Measurements from ENCODE around the gene CLDN7.

DNA sequence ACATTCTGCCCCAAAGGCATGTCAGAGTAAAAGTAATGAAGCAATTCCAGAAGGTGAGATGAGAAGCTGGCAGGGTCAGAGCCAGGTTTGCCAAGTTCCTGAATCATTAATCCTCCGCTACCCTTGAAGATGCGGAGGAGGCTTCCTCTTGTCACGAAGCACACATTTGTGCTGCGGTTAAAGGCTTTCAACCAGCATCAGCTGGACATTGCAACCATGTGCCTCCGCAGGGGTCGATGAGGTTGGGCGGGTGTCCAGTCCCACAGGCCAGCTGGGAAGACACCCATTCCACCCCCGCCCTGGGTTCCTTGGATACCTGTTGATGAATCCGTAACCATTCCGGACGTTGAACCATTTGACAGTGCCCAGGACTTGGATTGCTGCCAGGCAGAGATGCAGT, 30.9 kb upstream of the CLDN7 start:
- TF ChIP-seq, protein P1, sequence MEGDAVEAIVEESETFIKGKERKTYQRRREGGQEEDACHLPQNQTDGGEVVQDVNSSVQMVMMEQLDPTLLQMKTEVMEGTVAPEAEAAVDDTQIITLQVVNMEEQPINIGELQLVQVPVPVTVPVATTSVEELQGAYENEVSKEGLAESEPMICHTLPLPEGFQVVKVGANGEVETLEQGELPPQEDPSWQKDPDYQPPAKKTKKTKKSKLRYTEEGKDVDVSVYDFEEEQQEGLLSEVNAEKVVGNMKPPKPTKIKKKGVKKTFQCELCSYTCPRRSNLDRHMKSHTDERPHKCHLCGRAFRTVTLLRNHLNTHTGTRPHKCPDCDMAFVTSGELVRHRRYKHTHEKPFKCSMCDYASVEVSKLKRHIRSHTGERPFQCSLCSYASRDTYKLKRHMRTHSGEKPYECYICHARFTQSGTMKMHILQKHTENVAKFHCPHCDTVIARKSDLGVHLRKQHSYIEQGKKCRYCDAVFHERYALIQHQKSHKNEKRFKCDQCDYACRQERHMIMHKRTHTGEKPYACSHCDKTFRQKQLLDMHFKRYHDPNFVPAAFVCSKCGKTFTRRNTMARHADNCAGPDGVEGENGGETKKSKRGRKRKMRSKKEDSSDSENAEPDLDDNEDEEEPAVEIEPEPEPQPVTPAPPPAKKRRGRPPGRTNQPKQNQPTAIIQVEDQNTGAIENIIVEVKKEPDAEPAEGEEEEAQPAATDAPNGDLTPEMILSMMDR (IDR thresholded peaks at IDR 0.05; ENCODE audit: low read depth, low read length, missing input control): no peak
- TF ChIP-seq, protein P2, sequence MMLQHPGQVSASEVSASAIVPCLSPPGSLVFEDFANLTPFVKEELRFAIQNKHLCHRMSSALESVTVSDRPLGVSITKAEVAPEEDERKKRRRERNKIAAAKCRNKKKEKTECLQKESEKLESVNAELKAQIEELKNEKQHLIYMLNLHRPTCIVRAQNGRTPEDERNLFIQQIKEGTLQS (IDR thresholded peaks at IDR 0.05): no peak
- TF ChIP-seq SP1 (IDR thresholded peaks at IDR 0.05): no peak
- TF ChIP-seq JUND (IDR thresholded peaks at IDR 0.05): no peak
- TF ChIP-seq TAF1 (conservative IDR thresholded peaks at IDR 0.05): no peak
- TF ChIP-seq MAX (IDR thresholded peaks at IDR 0.05): no peak
- no peak for TF ChIP-seq FOXA1 (IDR thresholded peaks at IDR 0.05)
- TF ChIP-seq HNF4G (IDR thresholded peaks at IDR 0.05): no peak
- TF ChIP-seq EGR1 (IDR thresholded peaks at IDR 0.05; ENCODE audit: low read depth in 2 of 2): no peak
- TF ChIP-seq YY1 (IDR thresholded peaks at IDR 0.05): no peak
- no peak for TF ChIP-seq REST (IDR thresholded peaks at IDR 0.05)
- no peak for TF ChIP-seq RAD21 (IDR thresholded peaks at IDR 0.05)

Measured in liver (tissue), 3 donors.